ENCODE data around the gene IVD. TPM values are rescaled to one million over a fixed set of nuclear protein-coding genes. Genes with fewer than 3 reads are reported as not detected.
"Not testable (repeated sequence)": the region's sequence is repeated elsewhere in the genome, so short reads cannot be mapped to it uniquely, and the experiment has no call there.

The IVD gene
- total and polyA plus RNA-seq, 4 donors: 16.4 to 63.0 (median 45.0) TPM

GRCh38 chr15:40452296-40453090 is 46.9 kb downstream of the IVD start:
- WGBS, 2 donors: 74 to 79% methylated on average over 11 of the region's 11 CpGs
- Histone ChIP-seq H3K27me3 (ENCODE audit: control insufficient read depth in 1 of 2, insufficient read depth in 2 of 2, low read length in 1 of 2) (no peaks in the 10 kb centered on the region), H3K4me3 (ENCODE audit: low read length in 2 of 2) (no peak overlapping the region), H3K36me3 (ENCODE audit: control insufficient read depth in 1 of 2, insufficient read depth in 2 of 2, low read length in 1 of 2) (no peaks in the 10 kb centered on the region), H3K9me3 (ENCODE audit: control insufficient read depth, low read length) (no peaks in the 10 kb centered on the region), H3K4me1 (ENCODE audit: control insufficient read depth in 1 of 2, insufficient read depth in 2 of 2, low read length in 2 of 2) (no peaks in the 10 kb centered on the region), H3K27ac (ENCODE audit: low read depth in 1 of 2, low read length in 2 of 2) (no peak overlapping the region)
- no peak for DNase-seq
- intact Hi-C loops (cut with DNase I): no loop called here
- no peak for ATAC-seq (ENCODE audit: low FRiP score)

GRCh38 chr15:40453941-40454340 is 48.3 kb downstream of the IVD start:
- H3K4me3 ChIP-seq (ENCODE audit: low read length in 2 of 2); H3K27ac ChIP-seq (ENCODE audit: low read depth in 1 of 2, low read length in 2 of 2); H3K36me3 ChIP-seq (ENCODE audit: control insufficient read depth in 1 of 2, insufficient read depth in 2 of 2, low read length in 1 of 2); H3K4me1 ChIP-seq (ENCODE audit: control insufficient read depth in 1 of 2, insufficient read depth in 2 of 2, low read length in 2 of 2); H3K9me3 ChIP-seq (ENCODE audit: control insufficient read depth, low read length); intact Hi-C loops (cut with DNase I); ATAC-seq (ENCODE audit: low FRiP score); H3K27me3 ChIP-seq (ENCODE audit: control insufficient read depth in 1 of 2, insufficient read depth in 2 of 2, low read length in 1 of 2); DNase-seq: not testable (repeated sequence)
- WGBS, 2 donors: 89 to 94% methylated on average over 2 to 3 of the region's 3 CpGs

GRCh38 chr15:40454904-40455391 is 49.4 kb downstream of the IVD start:
- Histone ChIP-seq H3K9me3 (ENCODE audit: control insufficient read depth, low read length) (no peaks in the 10 kb centered on the region), H3K27me3 (ENCODE audit: control insufficient read depth in 1 of 2, insufficient read depth in 2 of 2, low read length in 1 of 2) (no peaks in the 10 kb centered on the region), H3K27ac (ENCODE audit: low read depth in 1 of 2, low read length in 2 of 2) (no peak overlapping the region), H3K4me1 (ENCODE audit: control insufficient read depth in 1 of 2, insufficient read depth in 2 of 2, low read length in 2 of 2) (no peaks in the 10 kb centered on the region), H3K36me3 (ENCODE audit: control insufficient read depth in 1 of 2, insufficient read depth in 2 of 2, low read length in 1 of 2) (no peaks in the 10 kb centered on the region), H3K4me3 (ENCODE audit: low read length in 2 of 2) (no peak overlapping the region)
- intact Hi-C loops (cut with DNase I): no loop called here
- 31 to 38% methylated on average over 9 of the region's 9 CpGs for WGBS, 2 donors
- ATAC-seq (ENCODE audit: low FRiP score) (no peak), DNase-seq (no peak)

- H3K4me1 ChIP-seq (ENCODE audit: control insufficient read depth in 1 of 2, insufficient read depth in 2 of 2, low read length in 2 of 2): no peaks in the 10 kb centered on the region
- 42 to 49% methylated on average over 7 of the region's 7 CpGs for WGBS, 2 donors
- DNase-seq (peak in 1 of 2 donors; percentile 61), ATAC-seq (ENCODE audit: low FRiP score) (no peak)
- no peak overlapping the region for H3K4me3 ChIP-seq (ENCODE audit: low read length in 2 of 2)
- no peaks in the 10 kb centered on the region for H3K27me3 ChIP-seq (ENCODE audit: control insufficient read depth in 1 of 2, insufficient read depth in 2 of 2, low read length in 1 of 2)
- no peaks in the 10 kb centered on the region for H3K36me3 ChIP-seq (ENCODE audit: control insufficient read depth in 1 of 2, insufficient read depth in 2 of 2, low read length in 1 of 2)
- H3K27ac ChIP-seq (ENCODE audit: low read depth in 1 of 2, low read length in 2 of 2): no peak overlapping the region
- intact Hi-C loops (cut with DNase I): no loop called here
- H3K9me3 ChIP-seq (ENCODE audit: control insufficient read depth, low read length): no peaks in the 10 kb centered on the region
These were observed 50.7 kb downstream of the IVD start for GRCh38 chr15:40456299-40456712.

GRCh38 chr15:40456738-40457137 is 51.1 kb downstream of the IVD start:
- Histone ChIP-seq H3K27me3 (ENCODE audit: control insufficient read depth in 1 of 2, insufficient read depth in 2 of 2, low read length in 1 of 2) (no peaks in the 10 kb centered on the region), H3K4me1 (ENCODE audit: control insufficient read depth in 1 of 2, insufficient read depth in 2 of 2, low read length in 2 of 2) (no peaks in the 10 kb centered on the region), H3K4me3 (ENCODE audit: low read length in 2 of 2) (no peak overlapping the region), H3K9me3 (ENCODE audit: control insufficient read depth, low read length) (no peaks in the 10 kb centered on the region), H3K36me3 (ENCODE audit: control insufficient read depth in 1 of 2, insufficient read depth in 2 of 2, low read length in 1 of 2) (no peaks in the 10 kb centered on the region), H3K27ac (ENCODE audit: low read depth in 1 of 2, low read length in 2 of 2) (no peak overlapping the region)
- ATAC-seq (ENCODE audit: low FRiP score) (no peak), DNase-seq (peak in 1 of 2 donors; percentile 46)
- intact Hi-C loops (cut with DNase I): no loop called here
- WGBS, 2 donors: 75 to 85% methylated on average over 4 of the region's 4 CpGs

- Histone ChIP-seq H3K27ac (ENCODE audit: low read depth in 1 of 2, low read length in 2 of 2) (no peak overlapping the region), H3K4me1 (ENCODE audit: control insufficient read depth in 1 of 2, insufficient read depth in 2 of 2, low read length in 2 of 2) (no peaks in the 10 kb centered on the region), H3K36me3 (ENCODE audit: control insufficient read depth in 1 of 2, insufficient read depth in 2 of 2, low read length in 1 of 2) (peaks cover 0 to 3% of the 10 kb centered on the region in 2 donors), H3K9me3 (ENCODE audit: control insufficient read depth, low read length) (no peaks in the 10 kb centered on the region), H3K27me3 (ENCODE audit: control insufficient read depth in 1 of 2, insufficient read depth in 2 of 2, low read length in 1 of 2) (no peaks in the 10 kb centered on the region), H3K4me3 (ENCODE audit: low read length in 2 of 2) (no peak overlapping the region)
- ATAC-seq (ENCODE audit: low FRiP score) (no peak), DNase-seq (peak in 1 of 2 donors; percentile 75)
- intact Hi-C loops (cut with DNase I): no loop called here
- WGBS, 2 donors: 94 to 95% methylated on average over 37 of the region's 37 CpGs
These were observed 53.1 kb downstream of the IVD start for GRCh38 chr15:40458495-40459371.

GRCh38 chr15:40459391-40460015 is 53.9 kb downstream of the IVD start:
- Histone ChIP-seq H3K9me3 (ENCODE audit: control insufficient read depth, low read length) (no peaks in the 10 kb centered on the region), H3K27ac (ENCODE audit: low read depth in 1 of 2, low read length in 2 of 2) (no peak overlapping the region), H3K4me1 (ENCODE audit: control insufficient read depth in 1 of 2, insufficient read depth in 2 of 2, low read length in 2 of 2) (no peaks in the 10 kb centered on the region), H3K36me3 (ENCODE audit: control insufficient read depth in 1 of 2, insufficient read depth in 2 of 2, low read length in 1 of 2) (peaks cover 0 to 6% of the 10 kb centered on the region in 2 donors), H3K27me3 (ENCODE audit: control insufficient read depth in 1 of 2, insufficient read depth in 2 of 2, low read length in 1 of 2) (no peaks in the 10 kb centered on the region), H3K4me3 (ENCODE audit: low read length in 2 of 2) (no peak overlapping the region)
- intact Hi-C loops (cut with DNase I): no loop called here
- DNase-seq (peak in 1 of 2 donors; percentile 68), ATAC-seq (ENCODE audit: low FRiP score) (no peak)
- WGBS, 2 donors: 96% methylated on average over 19 of the region's 19 CpGs

GRCh38 chr15:40460404-40460803 is 54.8 kb downstream of the IVD start:
- intact Hi-C loops (cut with DNase I): no loop called here
- DNase-seq: peak in 1 of 2 donors; percentile 31
- no peak overlapping the region for H3K27ac ChIP-seq (ENCODE audit: low read depth in 1 of 2, low read length in 2 of 2)
- no peaks in the 10 kb centered on the region for H3K27me3 ChIP-seq (ENCODE audit: control insufficient read depth in 1 of 2, insufficient read depth in 2 of 2, low read length in 1 of 2)
- no peak for ATAC-seq (ENCODE audit: low FRiP score)
- no peaks in the 10 kb centered on the region for H3K9me3 ChIP-seq (ENCODE audit: control insufficient read depth, low read length)
- H3K4me3 ChIP-seq (ENCODE audit: low read length in 2 of 2): no peak overlapping the region
- H3K36me3 ChIP-seq (ENCODE audit: control insufficient read depth in 1 of 2, insufficient read depth in 2 of 2, low read length in 1 of 2): peaks cover 0 to 6% of the 10 kb centered on the region in 2 donors
- no peaks in the 10 kb centered on the region for H3K4me1 ChIP-seq (ENCODE audit: control insufficient read depth in 1 of 2, insufficient read depth in 2 of 2, low read length in 2 of 2)
- 91 to 94% methylated on average over 2 of the region's 2 CpGs for WGBS, 2 donors
